HepG2 (cell line): ENCODE data around the gene POLR3K. TPM values are rescaled to one million over a fixed set of nuclear protein-coding genes. Genes with fewer than 3 reads are reported as not detected.

Experiments used
- AKAP8 ChIP-seq: sonication (generic); formaldehyde crosslinking; IDR thresholded peaks from 2 replicates; pipeline ENCODE4 v1.5.1; 2020; ENCODE audit warnings: mild to moderate bottlenecking, missing genetic modification reagents
- ATF2 ChIP-seq: sonication (generic); formaldehyde crosslinking; IDR thresholded peaks from 2 replicates; pipeline ENCODE4 v1.4.0; 2020; ENCODE audit warnings: missing genetic modification reagents
- FOSL2 ChIP-seq: sonication (generic); formaldehyde crosslinking; IDR thresholded peaks from 2 replicates; pipeline ENCODE4 v1.4.0; 2020; ENCODE audit warnings: missing genetic modification reagents
- GABPB1 ChIP-seq: IDR thresholded peaks from 2 replicates; pipeline ENCODE4 v1.6.1; 2016; ENCODE audit warnings: mild to moderate bottlenecking, missing genetic modification reagents, moderate library complexity, missing compliant biosample characterization
- KLF12 ChIP-seq: sonication (generic); formaldehyde crosslinking; IDR thresholded peaks from 2 replicates; pipeline ENCODE4 v1.4.0; 2020; ENCODE audit warnings: missing genetic modification reagents, borderline replicate concordance
- MIXL1 ChIP-seq: IDR thresholded peaks from 2 replicates; pipeline ENCODE4 v1.6.1; 2016
- ZBTB20 ChIP-seq: sonication (generic); formaldehyde crosslinking; IDR thresholded peaks from 2 replicates; pipeline ENCODE4 v1.8.1; 2023; ENCODE audit warnings: missing genetic modification reagents, low read depth, mild to moderate bottlenecking, borderline replicate concordance
- ZBTB38 ChIP-seq: sonication (generic); formaldehyde crosslinking; IDR thresholded peaks from 2 replicates; pipeline ENCODE4 v1.5.1; 2020; ENCODE audit warnings: mild to moderate bottlenecking, missing genetic modification reagents
- ZNF550 ChIP-seq: sonication (generic); formaldehyde crosslinking; IDR thresholded peaks from 2 replicates; pipeline ENCODE4 v1.4.0; 2020; ENCODE audit warnings: mild to moderate bottlenecking, missing genetic modification reagents, borderline replicate concordance
- ZNF569 ChIP-seq: sonication (generic); formaldehyde crosslinking; IDR thresholded peaks from 2 replicates; pipeline ENCODE4 v1.5.0; 2020; ENCODE audit warnings: mild to moderate bottlenecking, missing genetic modification reagents, moderate library complexity, borderline replicate concordance
- ZNF687 ChIP-seq: sonication (generic); formaldehyde crosslinking; IDR thresholded peaks from 2 replicates; pipeline ENCODE4 v1.5.1; 2020; ENCODE audit warnings: mild to moderate bottlenecking, missing genetic modification reagents, moderate library complexity
- polyA plus RNA-seq, 8 experiments: library from polyadenylated mRNA; depleted of rRNA in 3 of 8; stranded (reverse) in 7 of 8; unstranded in 1 of 8; fragments of >200 nt; fragmentation: Illumina TruSeq in 4 of 8; extraction: Trizol in 4 of 8; gene quantifications; 2 replicates each; pipeline versions ENCODE4 v1.2.1 to v1.2.3, GENCODE V29; 2011 to 2016; ENCODE audit warnings: low read depth in 4 of 8, missing spikeins in 1 of 8, mixed read lengths in 1 of 8; ENCODE audit not compliant: insufficient read depth in 1 of 8
- total RNA-seq, 5 experiments: library from RNA; depleted of rRNA; stranded (reverse); fragments of >200 nt; fragmentation: Illumina TruSeq; extraction: Trizol; gene quantifications; 2 replicates each; pipeline ENCODE4 v1.2.3, GENCODE V29; 2016; ENCODE audit warnings: low read depth in 1 of 5
- TF ChIP-seq, protein P1 (sequence below): sonication (generic); formaldehyde crosslinking; IDR thresholded peaks from 2 replicates; pipeline ENCODE4; 2020; ENCODE audit warnings: missing genetic modification reagents, mild to moderate bottlenecking, borderline replicate concordance
- TF ChIP-seq, protein P2 (sequence below): sonication (generic); formaldehyde crosslinking; IDR thresholded peaks from 2 replicates; pipeline ENCODE4 v1.4.0; 2020; ENCODE audit warnings: missing genetic modification reagents, borderline replicate concordance
- TF ChIP-seq, protein P3 (sequence below), 2 experiments: sonication (generic) in 1 of 2; formaldehyde crosslinking in 1 of 2; IDR thresholded peaks; 2 replicates each; pipeline versions ENCODE4 v1.4.0 to v1.6.1; 2018 to 2020; ENCODE audit warnings: missing genetic modification reagents in 2 of 2, borderline replicate concordance in 1 of 2, low read depth in 1 of 2, mild to moderate bottlenecking in 1 of 2, missing biosample characterization in 1 of 2

POLR3K gene
- total and polyA plus RNA-seq, 2 of the 13 experiments (the other 11 are each of a cell fraction or from before 2014, with no cell fraction given): 14.8 to 18.8 TPM

- TF ChIP-seq, protein P1, sequence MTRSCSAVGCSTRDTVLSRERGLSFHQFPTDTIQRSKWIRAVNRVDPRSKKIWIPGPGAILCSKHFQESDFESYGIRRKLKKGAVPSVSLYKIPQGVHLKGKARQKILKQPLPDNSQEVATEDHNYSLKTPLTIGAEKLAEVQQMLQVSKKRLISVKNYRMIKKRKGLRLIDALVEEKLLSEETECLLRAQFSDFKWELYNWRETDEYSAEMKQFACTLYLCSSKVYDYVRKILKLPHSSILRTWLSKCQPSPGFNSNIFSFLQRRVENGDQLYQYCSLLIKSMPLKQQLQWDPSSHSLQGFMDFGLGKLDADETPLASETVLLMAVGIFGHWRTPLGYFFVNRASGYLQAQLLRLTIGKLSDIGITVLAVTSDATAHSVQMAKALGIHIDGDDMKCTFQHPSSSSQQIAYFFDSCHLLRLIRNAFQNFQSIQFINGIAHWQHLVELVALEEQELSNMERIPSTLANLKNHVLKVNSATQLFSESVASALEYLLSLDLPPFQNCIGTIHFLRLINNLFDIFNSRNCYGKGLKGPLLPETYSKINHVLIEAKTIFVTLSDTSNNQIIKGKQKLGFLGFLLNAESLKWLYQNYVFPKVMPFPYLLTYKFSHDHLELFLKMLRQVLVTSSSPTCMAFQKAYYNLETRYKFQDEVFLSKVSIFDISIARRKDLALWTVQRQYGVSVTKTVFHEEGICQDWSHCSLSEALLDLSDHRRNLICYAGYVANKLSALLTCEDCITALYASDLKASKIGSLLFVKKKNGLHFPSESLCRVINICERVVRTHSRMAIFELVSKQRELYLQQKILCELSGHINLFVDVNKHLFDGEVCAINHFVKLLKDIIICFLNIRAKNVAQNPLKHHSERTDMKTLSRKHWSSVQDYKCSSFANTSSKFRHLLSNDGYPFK: 0 out of 2 replicates have a peak, but pooled peaks have one; percentile 22
- TF ChIP-seq MIXL1 (CRISPR knock-in tag): no peak
- TF ChIP-seq ZNF550 (CRISPR knock-in tag): no peak
- no peak for TF ChIP-seq ZBTB38 (CRISPR knock-in tag)
- TF ChIP-seq, protein P2, sequence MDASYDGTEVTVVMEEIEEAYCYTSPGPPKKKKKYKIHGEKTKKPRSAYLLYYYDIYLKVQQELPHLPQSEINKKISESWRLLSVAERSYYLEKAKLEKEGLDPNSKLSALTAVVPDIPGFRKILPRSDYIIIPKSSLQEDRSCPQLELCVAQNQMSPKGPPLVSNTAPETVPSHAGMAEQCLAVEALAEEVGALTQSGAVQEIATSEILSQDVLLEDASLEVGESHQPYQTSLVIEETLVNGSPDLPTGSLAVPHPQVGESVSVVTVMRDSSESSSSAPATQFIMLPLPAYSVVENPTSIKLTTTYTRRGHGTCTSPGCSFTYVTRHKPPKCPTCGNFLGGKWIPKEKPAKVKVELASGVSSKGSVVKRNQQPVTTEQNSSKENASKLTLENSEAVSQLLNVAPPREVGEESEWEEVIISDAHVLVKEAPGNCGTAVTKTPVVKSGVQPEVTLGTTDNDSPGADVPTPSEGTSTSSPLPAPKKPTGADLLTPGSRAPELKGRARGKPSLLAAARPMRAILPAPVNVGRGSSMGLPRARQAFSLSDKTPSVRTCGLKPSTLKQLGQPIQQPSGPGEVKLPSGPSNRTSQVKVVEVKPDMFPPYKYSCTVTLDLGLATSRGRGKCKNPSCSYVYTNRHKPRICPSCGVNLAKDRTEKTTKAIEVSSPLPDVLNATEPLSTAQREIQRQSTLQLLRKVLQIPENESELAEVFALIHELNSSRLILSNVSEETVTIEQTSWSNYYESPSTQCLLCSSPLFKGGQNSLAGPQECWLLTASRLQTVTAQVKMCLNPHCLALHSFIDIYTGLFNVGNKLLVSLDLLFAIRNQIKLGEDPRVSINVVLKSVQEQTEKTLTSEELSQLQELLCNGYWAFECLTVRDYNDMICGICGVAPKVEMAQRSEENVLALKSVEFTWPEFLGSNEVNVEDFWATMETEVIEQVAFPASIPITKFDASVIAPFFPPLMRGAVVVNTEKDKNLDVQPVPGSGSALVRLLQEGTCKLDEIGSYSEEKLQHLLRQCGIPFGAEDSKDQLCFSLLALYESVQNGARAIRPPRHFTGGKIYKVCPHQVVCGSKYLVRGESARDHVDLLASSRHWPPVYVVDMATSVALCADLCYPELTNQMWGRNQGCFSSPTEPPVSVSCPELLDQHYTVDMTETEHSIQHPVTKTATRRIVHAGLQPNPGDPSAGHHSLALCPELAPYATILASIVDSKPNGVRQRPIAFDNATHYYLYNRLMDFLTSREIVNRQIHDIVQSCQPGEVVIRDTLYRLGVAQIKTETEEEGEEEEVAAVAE: no peak
- no peak for TF ChIP-seq KLF12 (CRISPR knock-in tag)
- TF ChIP-seq FOSL2 (CRISPR knock-in tag): peak; percentile 42; the same call in 1 of the 2 replicates
- TF ChIP-seq ZNF687: peak; percentile 71
- TF ChIP-seq ATF2 (CRISPR knock-in tag): peak; percentile 51; the same call in 1 of the 2 replicates
- TF ChIP-seq ZBTB20: no peak
- peak; percentile 44; the same call in 1 of the 2 replicates for TF ChIP-seq AKAP8
- TF ChIP-seq ZNF569: no peak
- TF ChIP-seq GABPB1 (CRISPR knock-in tag): peak; percentile 48
- TF ChIP-seq, protein P3, sequence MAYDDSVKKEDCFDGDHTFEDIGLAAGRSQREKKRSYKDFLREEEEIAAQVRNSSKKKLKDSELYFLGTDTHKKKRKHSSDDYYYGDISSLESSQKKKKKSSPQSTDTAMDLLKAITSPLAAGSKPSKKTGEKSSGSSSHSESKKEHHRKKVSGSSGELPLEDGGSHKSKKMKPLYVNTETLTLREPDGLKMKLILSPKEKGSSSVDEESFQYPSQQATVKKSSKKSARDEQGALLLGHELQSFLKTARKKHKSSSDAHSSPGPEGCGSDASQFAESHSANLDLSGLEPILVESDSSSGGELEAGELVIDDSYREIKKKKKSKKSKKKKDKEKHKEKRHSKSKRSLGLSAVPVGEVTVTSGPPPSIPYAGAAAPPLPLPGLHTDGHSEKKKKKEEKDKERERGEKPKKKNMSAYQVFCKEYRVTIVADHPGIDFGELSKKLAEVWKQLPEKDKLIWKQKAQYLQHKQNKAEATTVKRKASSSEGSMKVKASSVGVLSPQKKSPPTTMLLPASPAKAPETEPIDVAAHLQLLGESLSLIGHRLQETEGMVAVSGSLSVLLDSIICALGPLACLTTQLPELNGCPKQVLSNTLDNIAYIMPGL (CRISPR knock-in tag; IDR thresholded peaks at IDR 0.05; ENCODE audit: borderline replicate concordance in 1 of 2, low read depth in 1 of 2): peak; percentile 42 to 62; a peak in 3 of 4 replicates
Observed at GRCh38 chr16:65745-66144, 12.3 kb upstream of the POLR3K start (continued).
